ENCODE measurements around the gene DNAJC5. TPM values are rescaled to one million over a fixed set of nuclear protein-coding genes. Genes with fewer than 3 reads are reported as not detected.
"Not testable (repeated sequence)": the region's sequence is repeated elsewhere in the genome, so short reads cannot be mapped to it uniquely, and the experiment has no call there.

Gene DNAJC5
- polyA plus RNA-seq, 1 donor, result 26.4 TPM

GRCh38 chr20:63966944-63967322 is 72.0 kb downstream of the DNAJC5 start:
- DNase-seq, result no peak

GRCh38 chr20:63967330-63968135 is 72.6 kb downstream of the DNAJC5 start:
- no peak for DNase-seq

GRCh38 chr20:63968136-63968927 is 73.4 kb downstream of the DNAJC5 start:
- DNase-seq, result no peak

GRCh38 chr20:63968928-63969760 is 74.2 kb downstream of the DNAJC5 start:
- DNase-seq, result no peak

GRCh38 chr20:63969838-63970713 is 75.2 kb downstream of the DNAJC5 start, which contains the start of gene ZNF512B:
TSS of gene ZNF512B (minus strand) at chr20:63969930. CDS start at chr20:63967950, 1,980 bp downstream.
- peak; percentile 58 for DNase-seq

- no peak for DNase-seq
Observed at GRCh38 chr20:63970714-63971431, 75.9 kb downstream of the DNAJC5 start.

GRCh38 chr20:63971960-63972311 is 77.0 kb downstream of the DNAJC5 start:
- not testable (repeated sequence) for DNase-seq

GRCh38 chr20:63972312-63973159 is 77.6 kb downstream of the DNAJC5 start:
- no peak for DNase-seq

- no peak for DNase-seq
Observed at GRCh38 chr20:63973160-63973479, 78.2 kb downstream of the DNAJC5 start.

GRCh38 chr20:63973636-63974401 is 78.9 kb downstream of the DNAJC5 start:
- DNase-seq, result peak; percentile 88

GRCh38 chr20:63974402-63975200 is 79.7 kb downstream of the DNAJC5 start:
- no peak for DNase-seq

- DNase-seq, result not testable (repeated sequence)
Observed at GRCh38 chr20:63976511-63976910, 81.6 kb downstream of the DNAJC5 start.

GRCh38 chr20:63976980-63977738 is 82.2 kb downstream of the DNAJC5 start:
- no peak for DNase-seq

GRCh38 chr20:63977739-63978276 is 82.9 kb downstream of the DNAJC5 start:
- DNase-seq, result no peak

- no peak for DNase-seq
Observed at GRCh38 chr20:63978319-63979228, 83.6 kb downstream of the DNAJC5 start.

- no peak for DNase-seq
Observed at GRCh38 chr20:63979229-63979556, 84.3 kb downstream of the DNAJC5 start.

Measured in left kidney (tissue), 2 donors.